D341Med (cell line): Measurements from ENCODE around the gene FIBIN.
"Not testable (repeated sequence)": the region's sequence is repeated elsewhere in the genome, so short reads cannot be mapped to it uniquely, and the experiment has no call there.

Source experiments
- DNase-seq: peaks from one replicate; pipeline ENCODE4 v3.0.0; 2012; ENCODE audit warnings: low spot score

Gene FIBIN

DNA sequence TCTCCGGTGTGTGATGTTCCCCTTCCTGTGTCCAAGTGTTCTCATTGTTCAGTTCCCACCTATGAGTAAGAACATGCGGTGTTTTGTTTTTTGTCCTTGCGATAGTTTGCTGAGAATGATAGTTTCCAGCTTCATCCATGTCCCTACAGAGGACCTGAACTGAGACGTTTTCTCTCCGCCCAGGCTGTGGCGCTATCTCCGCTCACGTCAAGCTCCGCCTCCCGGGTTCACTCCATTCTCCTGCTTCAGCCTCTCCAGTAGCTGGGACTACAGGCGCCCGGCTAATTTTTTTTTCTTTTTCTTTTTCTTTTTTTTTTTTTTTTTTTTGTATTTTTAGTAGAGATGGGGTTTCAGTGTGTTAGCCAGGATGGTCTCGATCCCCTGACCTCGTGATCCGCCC lies 16.7 kb upstream of the FIBIN start:
- not testable (repeated sequence) for DNase-seq

DNA sequence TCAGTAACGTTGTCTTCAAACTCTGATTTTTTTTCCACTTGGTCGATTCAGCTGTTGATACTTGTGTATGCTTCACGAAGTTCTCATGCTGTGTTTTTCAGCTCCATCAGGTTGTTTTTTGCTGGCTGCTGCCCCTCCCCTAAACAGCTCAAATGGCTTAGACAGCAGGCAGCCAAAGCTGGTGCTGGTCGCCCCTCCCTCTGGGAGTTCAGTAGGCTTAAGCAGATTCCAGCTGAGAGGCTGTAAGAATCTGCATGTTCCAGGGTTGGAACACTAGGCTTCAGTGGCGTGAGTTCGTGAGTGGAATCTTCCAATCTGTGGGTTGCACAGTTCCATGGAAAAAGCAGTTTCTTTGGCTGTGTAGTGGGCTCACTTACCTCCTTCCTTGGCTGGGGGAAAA lies 10.3 kb upstream of the FIBIN start:
- DNase-seq, result peak; percentile 45

DNA sequence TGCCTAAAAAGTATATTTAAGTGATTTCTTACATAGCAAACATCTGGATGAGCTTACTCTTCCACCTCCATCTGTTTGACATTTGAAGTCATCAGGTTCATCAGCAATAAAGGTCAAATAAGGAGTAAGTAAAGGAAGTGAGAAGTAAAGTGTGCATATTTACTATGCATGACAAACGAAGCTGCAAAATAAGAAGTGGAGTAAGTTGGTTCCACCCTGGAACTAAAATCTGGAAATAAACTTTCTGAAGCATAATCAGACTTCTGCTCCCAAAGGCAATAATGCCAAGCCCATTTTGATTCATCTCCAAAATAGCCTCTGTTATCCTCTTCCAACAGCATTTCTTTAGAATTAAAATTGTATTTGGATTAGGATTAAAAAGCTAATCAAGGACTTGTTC lies 8.4 kb upstream of the FIBIN start:
- no peak for DNase-seq

DNA sequence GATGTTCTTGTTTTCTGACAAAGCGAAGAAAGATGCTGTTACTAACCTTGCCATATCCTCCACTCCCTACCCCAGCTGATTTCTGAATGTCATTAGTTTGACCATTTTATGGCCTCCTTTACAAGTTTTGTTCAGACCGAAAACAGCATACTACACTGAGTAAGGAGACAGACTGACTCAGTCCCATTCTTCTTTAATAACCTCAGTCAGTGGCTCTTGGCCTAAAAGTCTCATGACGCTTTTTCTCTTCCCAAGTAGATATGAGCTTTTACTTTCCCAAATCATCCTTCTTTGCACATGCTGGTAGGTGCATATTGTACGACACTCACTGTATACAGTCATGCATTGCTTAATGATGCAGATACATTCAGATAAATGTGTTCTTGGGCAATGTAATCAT lies 8.0 kb upstream of the FIBIN start:
- DNase-seq, result no peak

DNA sequence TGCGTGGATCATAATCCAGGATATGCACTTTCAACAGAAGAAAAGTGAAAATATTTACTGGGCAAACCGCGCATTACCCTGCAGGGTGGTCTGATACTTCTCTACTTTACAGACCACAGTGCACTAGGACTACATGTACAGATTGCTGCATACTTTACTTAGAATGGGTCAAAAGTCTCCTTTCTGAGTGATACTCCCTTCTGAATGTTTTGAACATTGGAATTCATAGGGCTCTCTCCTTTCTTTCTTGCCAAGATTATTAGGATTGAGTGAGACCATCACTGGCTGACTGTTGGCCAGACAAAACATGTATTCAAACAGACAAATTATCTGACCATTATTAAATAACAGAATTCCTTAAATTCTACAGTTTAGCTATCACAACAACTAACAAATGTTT lies 6.6 kb upstream of the FIBIN start:
- no peak for DNase-seq

DNA sequence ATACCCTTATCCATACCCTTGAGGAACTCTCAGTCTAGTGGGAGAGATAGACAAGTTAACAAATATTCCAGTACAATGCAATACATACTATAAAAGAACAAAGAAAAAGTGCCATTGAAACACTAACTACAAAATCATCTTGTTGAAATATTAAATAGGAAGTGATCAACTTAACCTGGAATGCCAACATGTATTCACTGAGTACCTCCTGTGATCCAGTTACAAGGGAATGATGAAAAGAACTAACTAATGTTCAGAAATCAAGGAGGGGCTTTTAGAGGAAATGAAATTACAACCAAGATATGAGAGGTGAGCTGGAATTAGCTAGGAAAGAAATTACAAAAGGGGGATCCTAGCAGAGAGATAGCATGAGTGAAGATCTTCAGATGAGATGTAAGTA lies 6.2 kb upstream of the FIBIN start:
- DNase-seq, result no peak

DNA sequence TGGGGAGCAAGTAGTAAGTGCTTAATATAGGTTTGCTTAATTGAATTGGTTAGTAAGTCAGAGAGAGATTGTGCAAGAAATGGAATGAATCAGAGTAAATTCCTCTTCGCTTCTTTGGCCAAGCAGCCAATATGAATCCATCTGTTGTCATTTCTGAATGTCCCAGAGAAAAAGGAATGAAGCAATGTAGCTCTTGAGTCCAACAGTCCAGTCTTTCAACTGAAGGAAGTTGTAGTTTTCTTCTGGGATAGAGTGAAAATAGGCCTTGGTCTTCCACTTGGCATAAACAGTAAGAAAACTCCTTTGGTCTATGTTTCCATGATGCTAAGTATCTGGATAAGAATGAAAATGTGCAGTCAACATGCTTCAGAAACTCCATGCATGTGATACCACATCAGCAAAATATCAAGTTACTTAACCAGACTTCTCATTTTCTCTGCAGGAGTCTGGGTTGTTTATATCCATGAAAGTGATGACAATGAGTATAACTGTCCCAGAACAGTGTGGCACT lies 1.8 kb upstream of the FIBIN start:
- no peak for DNase-seq

DNA sequence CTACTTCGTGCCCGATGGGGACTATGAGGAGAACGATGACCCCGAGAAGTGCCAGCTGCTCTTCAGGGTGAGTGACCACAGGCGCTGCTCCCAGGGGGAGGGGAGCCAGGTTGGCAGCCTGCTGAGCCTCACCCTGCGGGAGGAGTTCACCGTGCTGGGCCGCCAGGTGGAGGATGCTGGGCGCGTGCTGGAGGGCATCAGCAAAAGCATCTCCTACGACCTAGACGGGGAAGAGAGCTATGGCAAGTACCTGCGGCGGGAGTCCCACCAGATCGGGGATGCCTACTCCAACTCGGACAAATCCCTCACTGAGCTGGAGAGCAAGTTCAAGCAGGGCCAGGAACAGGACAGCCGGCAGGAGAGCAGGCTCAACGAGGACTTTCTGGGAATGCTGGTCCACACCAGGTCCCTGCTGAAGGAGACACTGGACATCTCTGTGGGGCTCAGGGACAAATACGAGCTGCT lies 751 bp downstream of the FIBIN start:
- DNase-seq, result no peak

DNA sequence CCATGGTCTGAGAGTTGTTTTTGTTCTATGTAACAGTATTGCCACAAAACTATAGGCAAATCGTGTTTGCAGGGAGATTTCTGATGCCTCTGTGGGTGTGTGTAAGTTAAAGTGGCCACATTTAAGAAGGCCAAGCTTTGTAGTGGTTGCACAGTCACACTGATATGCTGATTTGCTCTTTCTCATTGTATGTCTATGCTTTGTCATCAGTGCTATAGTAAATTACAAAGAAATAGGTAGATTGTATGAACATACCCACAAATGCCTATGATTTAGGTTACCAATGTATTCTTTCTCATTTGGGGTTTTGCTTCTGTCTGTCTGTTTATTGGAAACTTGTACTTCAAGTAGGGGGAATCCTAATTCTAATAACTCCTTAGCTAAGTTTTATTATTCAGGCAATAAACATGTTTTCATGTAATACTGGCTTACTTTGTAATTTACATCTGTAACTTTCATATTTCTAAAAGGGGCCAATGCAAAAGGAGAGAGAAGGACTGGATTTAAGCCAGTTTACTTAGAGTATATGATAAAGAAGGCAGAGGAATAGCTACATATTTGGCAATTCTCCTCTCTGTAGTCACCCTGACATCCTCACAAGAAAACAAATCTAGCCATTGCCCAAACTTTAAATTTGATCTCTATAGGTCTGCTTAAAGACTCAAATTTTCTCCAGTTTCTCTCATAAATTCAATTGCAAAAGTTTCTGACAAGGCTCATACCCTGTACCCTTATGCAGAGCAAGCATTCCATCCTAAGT lies 2.0 kb downstream of the FIBIN start:
- DNase-seq, result no peak

DNA sequence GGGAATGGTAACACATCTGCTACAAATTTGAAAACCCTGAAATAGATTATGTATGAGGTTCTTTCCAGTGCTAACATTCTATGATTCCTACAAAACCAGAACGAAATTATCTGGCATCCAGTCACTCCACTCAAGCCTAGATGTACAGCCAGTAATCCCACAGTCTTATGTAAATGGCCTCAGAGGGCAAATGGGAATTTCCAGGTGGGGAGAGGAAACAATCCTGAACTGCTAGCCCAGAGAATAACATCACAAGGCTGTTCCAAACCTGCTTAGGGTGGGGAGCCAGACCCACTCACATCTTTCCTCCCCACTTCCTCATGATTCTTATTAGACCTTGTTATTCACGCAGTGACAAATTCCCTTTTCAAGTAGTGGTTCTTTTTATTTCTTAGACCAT lies 3.5 kb downstream of the FIBIN start:
- DNase-seq, result no peak

DNA sequence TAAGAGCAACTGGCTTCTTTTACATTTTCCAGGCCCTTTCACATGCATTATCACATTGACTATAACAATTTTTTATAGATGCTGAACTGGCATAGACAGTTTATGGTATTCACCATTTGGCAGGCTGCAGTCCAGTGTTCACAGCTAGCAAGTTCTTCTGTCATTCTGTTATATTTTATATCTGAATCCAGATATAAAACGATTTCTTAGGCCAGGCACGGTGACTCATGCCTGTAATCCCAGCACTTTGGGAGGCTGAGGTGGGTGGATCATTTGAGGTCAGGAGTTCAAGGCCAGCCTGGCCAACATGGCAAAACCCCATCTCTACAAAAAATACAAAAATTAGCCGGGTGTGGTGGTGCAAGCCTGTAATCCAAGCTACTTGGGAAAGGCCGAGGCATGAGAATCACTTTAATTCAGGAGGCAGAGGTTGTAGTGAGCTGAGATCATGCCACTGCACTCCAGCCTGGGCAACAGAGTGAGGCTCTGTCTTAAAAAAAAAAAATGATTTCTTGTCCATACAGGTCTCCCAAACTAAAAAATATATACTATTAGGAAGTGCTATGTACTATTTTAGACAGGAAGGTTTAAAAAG lies 7.3 kb downstream of the FIBIN start:
- not testable (repeated sequence) for DNase-seq

DNA sequence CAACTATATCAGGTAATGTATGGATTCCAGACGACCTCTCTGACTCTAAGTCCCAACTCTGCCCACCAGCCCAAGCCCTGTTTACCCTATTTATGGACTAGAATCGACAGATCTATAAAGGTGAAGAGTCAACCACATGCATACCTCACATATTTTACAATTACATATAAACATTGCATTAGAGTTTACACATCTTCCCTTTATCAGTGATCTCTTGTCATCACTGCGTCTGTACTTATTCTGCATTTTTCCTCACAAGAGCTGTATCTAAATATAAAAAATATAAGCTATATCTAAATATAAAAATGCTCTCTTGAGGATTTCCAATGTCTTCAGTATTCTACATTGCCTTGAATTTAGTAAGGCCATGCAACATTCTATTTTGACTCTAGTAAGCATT lies 8.5 kb downstream of the FIBIN start:
- no peak for DNase-seq

DNA sequence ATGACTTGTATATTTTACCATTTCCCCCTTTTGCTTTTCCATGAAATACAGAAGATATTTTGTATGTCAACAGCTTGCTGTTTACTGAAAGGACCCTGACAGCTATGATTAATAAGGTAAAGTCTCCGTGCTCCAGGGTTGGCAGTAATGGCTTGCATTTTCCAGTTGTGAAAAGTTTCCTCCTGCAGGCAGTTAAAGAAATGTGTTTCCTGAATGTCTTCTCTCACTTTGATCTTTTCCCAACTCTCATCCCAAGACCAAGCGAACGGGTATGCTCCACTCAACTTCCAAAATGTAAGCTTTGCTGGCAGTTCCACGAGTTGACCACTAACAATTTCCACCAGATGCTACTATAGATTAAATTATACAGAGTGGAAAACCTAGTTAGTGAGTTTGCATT lies 8.9 kb downstream of the FIBIN start:
- DNase-seq, result no peak

DNA sequence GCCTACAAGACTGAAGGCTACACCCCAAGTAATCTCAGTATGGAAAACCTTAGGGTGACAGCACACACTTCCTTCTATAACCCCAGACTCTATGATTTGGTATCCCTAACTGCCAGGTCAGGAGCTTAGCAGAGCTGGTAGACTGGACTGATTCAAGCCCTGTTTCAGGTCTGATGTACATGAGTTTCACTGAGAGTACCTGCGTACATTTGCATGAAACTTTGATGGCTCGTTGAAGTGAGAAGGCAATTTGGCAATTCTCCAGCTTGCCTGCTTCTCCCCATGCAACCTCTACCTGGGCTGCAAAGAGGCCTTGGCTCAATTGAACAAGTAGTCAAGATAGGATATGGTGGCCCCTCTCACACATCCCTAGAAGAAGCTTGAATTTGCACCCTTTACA lies 10.2 kb downstream of the FIBIN start:
- DNase-seq, result no peak

DNA sequence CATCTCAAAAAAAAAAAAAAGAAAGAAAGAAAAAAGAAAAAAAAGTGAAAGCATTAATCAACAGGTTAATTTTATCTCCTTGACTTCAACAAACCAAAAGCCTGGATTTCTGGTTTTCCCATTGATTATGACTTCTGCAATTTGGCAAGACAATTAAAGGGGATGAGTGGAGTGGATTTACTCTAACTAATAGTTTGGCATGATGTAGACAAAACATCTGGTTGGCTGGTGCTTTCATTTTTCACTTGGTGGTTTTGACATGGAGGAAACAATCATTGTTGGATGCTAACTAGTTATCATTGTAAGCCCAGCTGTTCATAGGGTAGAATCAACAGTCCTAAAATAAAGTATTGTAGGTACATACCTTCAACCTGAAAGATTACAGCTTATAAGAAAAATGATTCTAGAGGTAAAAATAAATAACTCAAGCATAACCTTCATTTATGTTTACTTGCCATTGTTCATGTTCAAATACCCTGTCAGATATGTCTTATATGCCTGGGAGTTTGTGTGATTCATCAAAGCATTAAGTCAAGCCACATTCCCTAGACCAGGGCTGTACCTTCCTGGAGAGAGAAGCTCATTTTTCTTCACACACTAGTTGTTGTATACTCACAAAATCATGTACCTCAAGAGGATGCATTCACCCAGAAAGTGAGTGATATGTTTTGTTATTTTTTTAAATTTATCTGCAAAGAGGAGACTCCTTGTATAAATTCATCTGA lies 15.1 kb downstream of the FIBIN start:
- no peak for DNase-seq

DNA sequence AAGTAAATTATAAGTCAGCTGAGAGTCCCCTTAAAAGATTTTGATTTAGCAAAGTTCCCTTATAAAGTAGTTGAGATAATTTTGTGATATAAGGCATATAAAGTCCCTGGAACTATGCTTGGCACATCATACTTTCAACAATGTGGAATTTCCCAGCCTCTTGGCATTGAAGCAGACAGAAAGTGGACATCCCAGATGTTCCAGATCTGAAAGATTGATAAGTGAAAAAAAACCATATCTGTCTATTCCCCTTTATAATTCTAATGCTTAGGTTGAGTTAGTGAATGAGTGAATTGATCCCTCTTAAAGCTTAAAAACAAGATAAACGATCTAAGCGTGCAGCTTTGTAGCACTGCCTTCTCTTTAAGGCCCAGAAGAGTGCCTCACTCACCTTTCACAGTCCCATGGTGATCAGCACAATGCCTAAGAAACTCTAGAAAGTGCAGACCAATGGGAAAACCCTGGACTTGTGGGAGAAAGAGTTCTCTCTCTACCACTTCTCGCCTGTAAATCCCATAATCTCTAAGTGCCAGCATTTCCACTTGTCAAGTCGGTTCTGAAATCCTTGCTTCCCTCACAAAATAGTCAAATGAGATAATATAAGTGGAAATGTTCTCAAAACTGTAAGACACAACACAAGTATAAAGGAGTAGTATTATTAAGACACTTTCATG lies 17.8 kb downstream of the FIBIN start:
- no peak for DNase-seq

DNA sequence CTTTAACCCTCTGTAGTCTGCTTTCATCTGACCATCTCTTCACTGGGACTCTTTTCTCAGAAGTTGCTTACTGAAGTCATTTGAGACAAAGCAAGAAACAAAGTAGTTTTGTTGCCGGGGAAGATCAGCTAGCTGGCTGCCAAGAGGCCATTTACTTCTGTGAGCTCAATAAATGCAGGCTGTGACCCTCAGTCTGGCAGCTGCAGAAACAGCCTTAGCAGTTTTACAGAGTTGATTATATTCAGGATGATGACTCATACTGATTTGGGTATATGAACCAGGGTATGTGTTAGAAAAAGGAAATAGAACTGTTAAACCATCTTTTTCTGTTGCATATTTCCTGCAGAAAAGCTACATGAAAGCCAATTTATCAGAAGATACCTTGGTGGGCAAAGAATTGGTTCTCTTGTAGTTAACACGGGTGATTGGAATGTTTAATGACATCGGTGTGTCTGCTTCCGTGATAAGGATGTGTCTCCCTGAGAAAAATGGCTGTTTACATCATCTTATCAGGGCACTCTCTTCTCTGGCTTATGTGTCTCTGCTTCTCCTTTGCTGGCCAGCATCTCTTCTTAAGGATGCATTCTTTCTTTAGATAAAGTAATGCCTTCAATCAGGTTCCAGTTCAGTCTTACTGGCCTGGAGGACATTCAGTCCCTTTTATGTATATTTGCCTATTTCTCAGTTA lies 18.5 kb downstream of the FIBIN start:
- DNase-seq, result no peak

DNA sequence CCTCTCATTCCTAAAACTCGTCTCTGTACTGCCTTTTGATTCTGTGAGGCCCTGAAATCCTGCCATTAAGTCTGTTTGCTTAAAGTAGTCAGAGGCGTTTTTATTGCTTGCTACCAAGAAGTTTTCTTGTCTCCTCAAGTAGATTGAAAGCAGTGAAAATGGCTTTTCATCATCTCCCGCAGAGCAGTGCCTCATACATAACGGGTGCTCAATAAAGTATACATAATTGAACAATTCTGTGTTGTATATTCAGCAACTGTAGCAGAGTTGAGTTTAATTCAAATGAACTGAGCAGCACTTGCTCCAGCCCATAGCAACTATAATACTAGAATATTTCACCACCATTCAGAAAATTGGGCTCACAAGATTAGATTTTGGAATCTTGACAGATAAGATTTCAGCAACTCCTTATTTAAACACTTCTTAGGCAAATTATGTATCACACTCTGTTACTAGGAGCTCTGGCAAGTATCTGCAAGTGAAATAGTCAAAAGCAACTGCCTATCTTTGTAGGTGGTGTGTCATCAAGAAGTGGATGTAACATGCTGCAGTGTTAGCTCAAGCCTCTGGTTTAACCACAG lies 20.0 kb downstream of the FIBIN start:
- no peak for DNase-seq

DNA sequence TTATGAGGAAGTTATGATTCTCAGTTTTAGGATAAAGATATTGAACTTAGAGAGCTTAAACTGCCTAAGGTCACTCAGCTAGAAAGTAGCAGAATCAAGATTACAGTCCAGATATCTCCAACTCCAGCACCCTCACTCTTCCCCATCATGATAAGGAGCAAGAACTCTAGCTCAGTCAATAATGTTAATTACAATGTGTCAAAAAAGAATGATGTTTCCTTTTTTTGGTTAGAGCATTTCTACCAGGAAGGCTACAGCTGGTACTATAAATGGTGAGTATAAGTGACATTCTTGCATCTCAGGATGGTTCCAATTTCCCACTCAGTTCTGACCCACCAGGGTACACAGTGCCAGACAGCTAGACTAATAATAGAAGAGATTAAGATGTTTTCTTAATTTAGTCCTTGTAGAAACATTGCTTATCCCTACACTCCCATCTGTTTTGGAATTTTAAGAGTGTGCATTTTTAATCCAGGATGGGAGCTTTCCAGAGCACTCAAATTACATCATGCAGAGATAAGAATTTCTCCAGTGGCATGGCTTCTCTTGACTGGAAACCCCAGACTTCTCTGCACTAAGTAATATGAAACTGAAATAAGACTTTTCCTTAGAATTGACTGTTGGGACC lies 25.1 kb downstream of the FIBIN start:
- peak; percentile 39 for DNase-seq

DNA sequence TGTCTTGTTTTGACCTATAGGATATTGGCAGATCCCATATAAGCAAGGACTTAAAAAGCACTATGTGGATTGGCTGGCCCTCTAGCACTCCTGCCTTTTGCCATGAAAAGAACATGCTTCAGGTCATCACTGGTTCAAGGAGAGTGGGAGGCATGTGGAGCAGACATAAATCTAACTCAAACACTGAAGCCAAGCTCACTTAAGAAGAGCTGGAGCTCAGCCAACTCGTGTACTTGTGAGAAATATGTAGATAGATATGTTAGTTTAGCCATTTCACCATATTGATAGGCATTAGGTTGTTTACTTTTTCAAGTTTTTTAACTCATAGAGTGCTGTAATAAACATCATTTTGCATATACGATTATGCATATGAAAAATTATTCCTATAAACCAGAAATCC lies 26.8 kb downstream of the FIBIN start:
- no peak for DNase-seq

DNA sequence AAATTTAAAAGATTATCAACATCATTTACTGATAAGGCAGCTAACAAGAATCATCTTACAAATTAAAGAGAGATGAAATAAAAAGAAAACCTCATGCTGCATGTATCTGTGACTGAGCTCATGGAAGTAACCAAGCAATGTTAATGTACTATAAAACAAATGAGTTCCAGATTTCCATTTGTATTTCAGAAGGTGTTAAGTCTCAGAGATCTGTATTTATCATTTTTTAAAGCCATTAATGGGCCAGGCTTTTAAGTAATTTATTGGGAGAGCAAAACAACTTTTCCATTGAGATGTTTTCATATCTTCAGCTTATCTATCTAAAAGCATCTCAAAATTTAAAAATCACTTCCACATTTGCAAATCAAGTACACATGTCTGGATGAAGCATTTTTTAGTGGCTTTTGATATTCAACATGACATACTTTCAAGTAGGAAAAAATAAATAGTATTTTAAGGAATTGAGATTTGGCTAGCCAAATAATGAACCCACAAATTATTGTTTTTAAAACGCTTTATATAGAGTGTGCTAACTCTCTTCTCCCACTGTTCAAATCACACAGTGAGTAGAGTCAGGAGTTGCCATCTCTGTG lies 28.8 kb downstream of the FIBIN start:
- DNase-seq, result no peak
